Mesenchymal stem cell (in vitro differentiated cells and primary cell): ENCODE data around the gene MYH16.

Experiments
- DNase-seq: peaks from one replicate; pipeline ENCODE4 v3.0.0-alpha.2; 2013
- H2AFZ ChIP-seq: one replicate; pipeline ENCODE4 v1.6.1; 2013; ENCODE audit warnings: low read depth, mild to moderate bottlenecking, control low read depth, inconsistent platforms, low read length, moderate library complexity
- H2AK5ac ChIP-seq: 2 replicates; pipeline ENCODE4 v1.6.1; 2013; ENCODE audit warnings: low read length, moderate library complexity, mild to moderate bottlenecking, inconsistent platforms; ENCODE audit not compliant: severe bottlenecking
- H2BK120ac ChIP-seq: one replicate; pipeline ENCODE4 v1.6.1; 2013; ENCODE audit warnings: low read depth, mild to moderate bottlenecking, inconsistent platforms, low read length, moderate library complexity
- H2BK12ac ChIP-seq, 2 experiments: one replicate each; pipeline ENCODE4 v1.6.1; 2013; ENCODE audit warnings: inconsistent platforms in 2 of 2, low read length in 2 of 2, mild to moderate bottlenecking in 2 of 2, moderate library complexity in 2 of 2, control low read depth in 1 of 2
- H2BK15ac ChIP-seq: one replicate; pipeline ENCODE4 v1.6.1; 2013; ENCODE audit warnings: mild to moderate bottlenecking, low read depth, inconsistent platforms; ENCODE audit not compliant: poor library complexity, severe bottlenecking
- H2BK5ac ChIP-seq: 2 replicates; pipeline ENCODE4 v1.6.1; 2013; ENCODE audit warnings: low read depth, mild to moderate bottlenecking, low read length, control low read depth, inconsistent platforms; ENCODE audit not compliant: poor library complexity, severe bottlenecking
- H3K14ac ChIP-seq, 2 experiments: one replicate each; pipeline ENCODE4 v1.6.1; 2013; ENCODE audit warnings: inconsistent platforms in 2 of 2, low read length in 2 of 2, control low read depth in 1 of 2, mild to moderate bottlenecking in 1 of 2, moderate library complexity in 1 of 2
- H3K18ac ChIP-seq, 2 experiments: one replicate each; pipeline ENCODE4 v1.6.1; 2013; ENCODE audit warnings: inconsistent platforms in 2 of 2, low read length in 2 of 2, control low read depth in 1 of 2, low read depth in 1 of 2, mild to moderate bottlenecking in 1 of 2
- H3K23ac ChIP-seq, 2 experiments: one replicate each; pipeline ENCODE4 v1.6.1; 2013; ENCODE audit warnings: inconsistent platforms in 2 of 2, low read length in 2 of 2, mild to moderate bottlenecking in 2 of 2, moderate library complexity in 2 of 2, control low read depth in 1 of 2
- H3K27ac ChIP-seq: 2 replicates; pipeline ENCODE4 v1.5.1; 2013; ENCODE audit warnings: mild to moderate bottlenecking, moderate library complexity, low read length, control low read depth, inconsistent platforms; ENCODE audit not compliant: poor library complexity, severe bottlenecking
- H3K27me3 ChIP-seq, 2 experiments: 2 replicates each; pipeline versions ENCODE4 v1.6.1 to v1.7.0; 2013; ENCODE audit warnings: low read length in 2 of 2, mild to moderate bottlenecking in 2 of 2, moderate library complexity in 2 of 2, control low read depth in 1 of 2, inconsistent platforms in 1 of 2; ENCODE audit not compliant: control insufficient read depth in 1 of 2, insufficient read depth in 1 of 2
- H3K36me3 ChIP-seq, 2 experiments: 2 replicates each; pipeline versions ENCODE4 v1.6.1 to v1.7.0; 2013; ENCODE audit warnings: low read length in 2 of 2, control low read depth in 1 of 2, inconsistent platforms in 1 of 2, low read depth in 1 of 2, mild to moderate bottlenecking in 1 of 2; ENCODE audit not compliant: insufficient read depth in 2 of 2, control insufficient read depth in 1 of 2
- H3K4ac ChIP-seq, 2 experiments: one replicate each; pipeline ENCODE4 v1.6.1; 2013; ENCODE audit warnings: inconsistent platforms in 2 of 2, low read length in 2 of 2, mild to moderate bottlenecking in 2 of 2, moderate library complexity in 2 of 2, control low read depth in 1 of 2, low read depth in 1 of 2
- H3K4me1 ChIP-seq: 2 replicates; pipeline ENCODE4 v1.6.1; 2013; ENCODE audit warnings: low read depth, low read length, control low read depth; ENCODE audit not compliant: control insufficient read depth, insufficient read depth
- H3K4me2 ChIP-seq: 2 replicates; pipeline ENCODE4 v1.6.1; 2013; ENCODE audit warnings: low read length, mild to moderate bottlenecking, inconsistent platforms; ENCODE audit not compliant: poor library complexity, severe bottlenecking
- H3K4me3 ChIP-seq, 2 experiments: 2 replicates each; pipeline versions ENCODE4 v1.5.1 to v1.7.0; 2013; ENCODE audit warnings: low read length in 2 of 2, mild to moderate bottlenecking in 2 of 2, control low read depth in 1 of 2, low read depth in 1 of 2; ENCODE audit not compliant: insufficient read depth in 1 of 2
- H3K79me1 ChIP-seq: replicated peaks from 2 replicates; pipeline ENCODE4 v1.6.1; 2013; ENCODE audit warnings: mild to moderate bottlenecking, control low read depth, low read length, inconsistent platforms; ENCODE audit not compliant: poor library complexity, severe bottlenecking
- H3K9ac ChIP-seq: 2 replicates; pipeline ENCODE4 v1.7.0; 2013; ENCODE audit warnings: mild to moderate bottlenecking, low read length, moderate library complexity
- H3K9me3 ChIP-seq: 2 replicates; pipeline ENCODE4 v1.7.0; 2013; ENCODE audit warnings: mild to moderate bottlenecking, low read length; ENCODE audit not compliant: control insufficient read depth
- H4K8ac ChIP-seq: one replicate; pipeline ENCODE4 v1.6.1; 2013; ENCODE audit warnings: inconsistent platforms, mild to moderate bottlenecking, low read length, moderate library complexity
- H4K91ac ChIP-seq: one replicate; pipeline ENCODE4 v1.6.1; 2013; ENCODE audit warnings: mild to moderate bottlenecking, low read length, inconsistent platforms
- WGBS: methylation state at CpG from one replicate; pipeline ENCODE4 v1.1.7; 2013; ENCODE audit warnings: mixed read lengths; 5-methylcytosine and 5-hydroxymethylcytosine counted together

The MYH16 gene

GRCh38 chr7:99244939-99245338 lies 27.7 kb upstream of the MYH16 start:
- 62% methylated on average over 3 of the region's 3 CpGs for WGBS
- no peak overlapping the region for H4K91ac ChIP-seq
- H3K4me3 ChIP-seq = peak overlapping the region in 1 of 2 experiments; percentile 3
- no peaks in the 10 kb centered on the region for H3K9me3 ChIP-seq
- no peak overlapping the region for H3K14ac ChIP-seq
- no peak for DNase-seq
- peaks cover 6% of the 10 kb centered on the region for H3K4me1 ChIP-seq
- no peaks in the 10 kb centered on the region for H3K79me1 ChIP-seq
- H3K23ac ChIP-seq = no peak overlapping the region
- H3K4me2 ChIP-seq = no peak overlapping the region
- H3K36me3 ChIP-seq = no peaks in the 10 kb centered on the region
- H3K4ac ChIP-seq = no peak overlapping the region
- no peak overlapping the region for H4K8ac ChIP-seq
- peak overlapping the region; percentile 51 for H3K9ac ChIP-seq
- H2BK5ac ChIP-seq = no peak overlapping the region
- no peak overlapping the region for H3K27ac ChIP-seq
- H3K27me3 ChIP-seq = peaks cover 1 to 5% of the 10 kb centered on the region in 2 experiments
- H2BK15ac ChIP-seq = no peak overlapping the region
- H2AFZ ChIP-seq = no peak overlapping the region
- H2BK120ac ChIP-seq = no peak overlapping the region
- H3K18ac ChIP-seq = no peak overlapping the region
- no peak overlapping the region for H2AK5ac ChIP-seq
- no peak overlapping the region for H2BK12ac ChIP-seq

DNA sequence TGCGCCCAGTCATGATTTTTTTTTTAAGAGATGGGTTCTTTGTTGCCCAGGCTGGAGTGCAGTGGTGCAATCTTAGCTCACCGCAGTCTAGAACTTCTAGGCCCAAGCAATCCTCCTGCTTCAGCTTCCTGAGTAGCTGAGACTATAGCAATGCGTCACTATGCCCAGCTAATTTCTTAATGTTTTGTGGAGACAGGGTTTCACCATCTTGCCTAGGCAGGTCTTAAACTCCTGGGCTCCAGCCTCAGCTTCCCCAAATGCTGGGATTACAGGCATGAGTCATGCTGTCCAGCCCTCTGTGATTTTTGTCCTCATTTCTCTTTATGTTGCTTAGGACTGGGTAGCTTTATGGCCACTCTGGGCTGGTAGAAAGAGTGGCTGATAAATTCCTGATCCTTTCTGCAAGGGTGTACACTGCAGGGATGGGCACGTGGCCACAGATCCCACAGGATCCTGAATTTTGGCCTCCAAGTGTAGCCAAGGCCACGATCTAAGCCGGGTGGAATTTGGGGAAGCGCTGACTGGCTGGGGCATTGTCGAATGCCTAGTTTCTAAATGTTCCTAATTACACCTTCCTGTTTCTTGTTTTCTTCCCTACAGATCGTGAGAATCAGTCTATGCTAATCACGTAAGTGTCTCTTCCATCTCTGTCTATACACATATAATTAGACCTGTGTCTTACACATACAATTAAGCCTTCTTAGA lies 24.1 kb upstream of the MYH16 start:
- Histone ChIP-seq H2BK12ac (no peak overlapping the region), H4K91ac (no peak overlapping the region), H2AFZ (no peak overlapping the region), H3K79me1 (no peaks in the 10 kb centered on the region), H2BK15ac (no peak overlapping the region), H3K27me3 (peaks cover 7 to 8% of the 10 kb centered on the region in 2 experiments), H2BK120ac (no peak overlapping the region), H3K4me3 (no peak overlapping the region), H2AK5ac (no peak overlapping the region), H4K8ac (no peak overlapping the region), H3K9me3 (no peaks in the 10 kb centered on the region), H3K4ac (no peak overlapping the region), H3K27ac (no peak overlapping the region), H3K9ac (no peak overlapping the region), H3K23ac (no peak overlapping the region), H2BK5ac (no peak overlapping the region), H3K4me2 (no peak overlapping the region), H3K36me3 (no peaks in the 10 kb centered on the region), H3K14ac (no peak overlapping the region), H3K4me1 (peaks cover 9% of the 10 kb centered on the region), H3K18ac (no peak overlapping the region)
- WGBS = 86% methylated on average over 10 of the region's 10 CpGs
- DNase-seq = no peak

DNA sequence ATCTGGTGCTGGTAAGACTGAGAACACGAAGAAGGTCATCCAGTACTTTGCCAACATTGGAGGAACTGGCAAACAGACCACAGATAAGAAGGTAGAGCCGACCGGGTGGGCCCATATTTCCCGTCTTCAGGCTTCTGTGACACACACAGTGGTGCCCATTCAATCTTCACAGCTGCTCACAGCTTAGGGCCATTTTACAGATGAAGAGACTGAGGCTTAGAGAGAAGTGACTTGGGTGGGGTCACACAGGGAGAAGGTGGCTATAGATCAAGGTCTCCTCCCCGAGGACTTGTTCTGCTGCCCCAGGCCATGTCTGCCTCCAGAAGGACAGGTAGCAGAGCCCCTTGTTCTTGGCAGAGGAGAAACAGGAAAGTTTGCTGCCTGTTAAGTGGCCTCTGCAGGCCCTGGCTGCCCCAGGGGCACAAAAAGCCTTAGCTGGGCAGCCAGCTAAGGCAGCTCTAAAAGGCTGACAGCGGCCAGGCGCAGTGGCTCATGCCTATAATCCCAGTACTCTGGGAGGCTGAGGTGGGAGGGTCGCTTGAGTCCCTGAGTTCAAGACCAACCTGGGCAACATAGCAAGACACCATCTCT lies 22.6 kb upstream of the MYH16 start:
- no peak overlapping the region for H3K18ac ChIP-seq
- H3K4me2 ChIP-seq = no peak overlapping the region
- H3K9me3 ChIP-seq = no peaks in the 10 kb centered on the region
- H2AFZ ChIP-seq = no peak overlapping the region
- no peak overlapping the region for H4K8ac ChIP-seq
- no peak overlapping the region for H2AK5ac ChIP-seq
- no peaks in the 10 kb centered on the region for H3K36me3 ChIP-seq
- WGBS = 86% methylated on average over 5 of the region's 8 CpGs
- no peak overlapping the region for H2BK5ac ChIP-seq
- no peak overlapping the region for H2BK120ac ChIP-seq
- H3K14ac ChIP-seq = no peak overlapping the region
- no peak for DNase-seq
- no peak overlapping the region for H2BK15ac ChIP-seq
- no peaks in the 10 kb centered on the region for H3K79me1 ChIP-seq
- peaks cover 6 to 8% of the 10 kb centered on the region in 2 experiments for H3K27me3 ChIP-seq
- no peak overlapping the region for H3K4ac ChIP-seq
- no peak overlapping the region for H4K91ac ChIP-seq
- H3K9ac ChIP-seq = no peak overlapping the region
- H2BK12ac ChIP-seq = no peak overlapping the region
- no peak overlapping the region for H3K23ac ChIP-seq
- H3K4me3 ChIP-seq = no peak overlapping the region
- peaks cover 7% of the 10 kb centered on the region for H3K4me1 ChIP-seq
- H3K27ac ChIP-seq = no peak overlapping the region

GRCh38 chr7:99252166-99252895 lies 20.3 kb upstream of the MYH16 start:
- Histone ChIP-seq H2BK120ac (no peak overlapping the region), H3K9ac (no peak overlapping the region), H2BK12ac (no peak overlapping the region), H2AK5ac (no peak overlapping the region), H3K23ac (no peak overlapping the region), H4K8ac (no peak overlapping the region), H3K14ac (no peak overlapping the region), H3K4me1 (peaks cover 7% of the 10 kb centered on the region), H3K4me2 (no peak overlapping the region), H3K9me3 (no peaks in the 10 kb centered on the region), H4K91ac (no peak overlapping the region), H2BK15ac (no peak overlapping the region), H3K36me3 (no peaks in the 10 kb centered on the region), H3K4me3 (no peak overlapping the region), H3K18ac (no peak overlapping the region), H2AFZ (no peak overlapping the region), H3K27ac (no peak overlapping the region), H3K4ac (no peak overlapping the region), H3K27me3 (peaks cover 8 to 11% of the 10 kb centered on the region in 2 experiments), H3K79me1 (no peaks in the 10 kb centered on the region), H2BK5ac (no peak overlapping the region)
- DNase-seq = no peak
- WGBS = 70% methylated on average over 17 of the region's 18 CpGs
